ENCODE results near the gene RAD51AP1.

RAD51AP1 gene

GRCh38 chr12:4603421-4603820 is 64.7 kb downstream of the RAD51AP1 start:
- H3K27ac ChIP-seq: no peak overlapping the region
- no peak for DNase-seq (ENCODE audit: low spot score)
- ChIA-PET CTCF (no interaction called here), POLR2A (ENCODE audit: low non-redundant PET) (no interaction called here)
- no peak for TF ChIP-seq CTCF (conservative IDR thresholded peaks at IDR 0.05; ENCODE audit: low read depth)

GRCh38 chr12:4603946-4604345 is 65.3 kb downstream of the RAD51AP1 start:
- ChIA-PET CTCF (interaction anchor here (0.5 to 1.8 kb wide), 12 partner anchors 8 to 376 kb away, joined by 3 to 8 read pairs (median 3); no protein-coding TSS in a partner anchor), POLR2A (ENCODE audit: low non-redundant PET) (no interaction called here)
- no peak for TF ChIP-seq CTCF (conservative IDR thresholded peaks at IDR 0.05; ENCODE audit: low read depth)
- no peak for DNase-seq (ENCODE audit: low spot score)
- H3K27ac ChIP-seq: no peak overlapping the region

GRCh38 chr12:4604684-4605193 is 66.0 kb downstream of the RAD51AP1 start:
- CTCF ChIA-PET: interaction anchor here (0.5 to 1.8 kb wide), 14 partner anchors 9 to 375 kb away, joined by 3 to 11 read pairs (median 3); partner anchors contain the start of genes AKAP3 and NDUFA9
- peak overlapping the region; percentile 44; the same call in 1 of the 2 replicates for H3K27ac ChIP-seq
- peak; percentile 83 for TF ChIP-seq CTCF (conservative IDR thresholded peaks at IDR 0.05; ENCODE audit: low read depth)
- POLR2A ChIA-PET (ENCODE audit: low non-redundant PET): no interaction called here
- peak; percentile 80 for DNase-seq (ENCODE audit: low spot score)

- CTCF ChIA-PET: no interaction called here
- TF ChIP-seq CTCF (conservative IDR thresholded peaks at IDR 0.05; ENCODE audit: low read depth): no peak
- no peak overlapping the region for H3K27ac ChIP-seq
- POLR2A ChIA-PET (ENCODE audit: low non-redundant PET): no interaction called here
- DNase-seq (ENCODE audit: low spot score): no peak
Measured at GRCh38 chr12:4607056-4607455, 68.4 kb downstream of the RAD51AP1 start.

GRCh38 chr12:4609071-4609470 is 70.4 kb downstream of the RAD51AP1 start:
- no peak for TF ChIP-seq CTCF (conservative IDR thresholded peaks at IDR 0.05; ENCODE audit: low read depth)
- ChIA-PET CTCF (no interaction called here), POLR2A (ENCODE audit: low non-redundant PET) (no interaction called here)
- no peak for DNase-seq (ENCODE audit: low spot score)
- no peak overlapping the region for H3K27ac ChIP-seq
